Stimulated activated CD4-positive, alpha-beta T cell treated with anti-CD3 and anti-CD28 coated beads, Interleukin-12 subunit alpha, Interleukin-12 subunit beta, amount 100 ng/mL, for 48 hours (primary cell): Measurements from ENCODE around the gene DMD.
"Not testable (repeated sequence)": the region's sequence is repeated elsewhere in the genome, so short reads cannot be mapped to it uniquely, and the experiment has no call there.

Experiments used
- DNase-seq, 3 donors: peaks; one replicate each; pipeline ENCODE4 v3.0.0-alpha.2; 2020; ENCODE audit warnings: low read depth in 2 of 3, low spot score in 1 of 3

Gene DMD

DNA sequence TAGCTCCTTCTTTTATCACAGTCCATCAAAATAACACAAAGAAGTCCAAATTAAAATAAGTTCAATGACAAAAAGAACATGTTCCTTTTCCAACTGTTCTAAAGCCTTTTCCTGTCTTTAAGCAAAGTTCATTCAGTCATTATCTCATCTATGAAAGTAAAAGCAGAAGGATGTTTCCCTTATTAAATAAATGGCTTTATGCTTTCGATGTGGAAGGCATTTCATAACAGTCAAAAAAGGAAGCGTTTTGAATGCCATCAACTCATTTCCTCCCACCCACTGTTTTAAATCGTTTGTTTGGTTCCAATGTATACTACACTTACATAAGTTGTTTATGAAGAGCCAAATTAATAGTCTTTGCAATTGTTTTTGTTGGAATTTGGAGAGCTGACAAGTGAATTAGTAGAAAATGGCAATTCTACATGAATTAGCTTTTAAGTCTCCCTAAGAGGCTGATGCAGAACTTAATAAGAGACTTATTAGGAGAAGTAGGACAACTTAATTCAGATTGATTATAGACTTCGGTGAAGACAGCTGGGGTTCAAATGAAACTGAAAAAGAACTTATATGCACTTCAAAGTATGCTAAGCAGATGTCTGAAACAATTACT, 1746.9 kb downstream of the DMD start:
- no peak for DNase-seq

GRCh38 chrX:31461266-31461665, 1750.1 kb downstream of the DMD start:
- no peak for DNase-seq

DNA sequence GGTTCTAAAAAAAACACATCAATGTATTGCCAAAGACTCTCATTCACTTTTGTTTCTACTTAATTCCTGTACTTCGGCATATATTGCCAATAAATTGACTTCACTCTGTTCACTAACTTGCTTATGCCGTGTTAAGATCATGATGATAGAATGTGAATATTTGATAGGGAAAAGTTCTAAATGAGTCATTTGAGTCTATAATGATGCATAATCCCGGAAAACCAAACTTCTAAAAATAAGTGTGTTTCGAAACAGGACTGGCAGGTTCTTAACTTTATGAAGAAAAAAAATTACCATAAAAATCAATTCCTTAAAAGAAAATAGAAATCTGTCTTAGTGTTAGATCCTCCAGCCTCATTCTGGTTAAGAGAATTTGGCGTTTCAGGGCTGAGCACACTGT, 1752.0 kb downstream of the DMD start:
- DNase-seq: no peak

GRCh38 chrX:31449965-31450364, 1761.4 kb downstream of the DMD start:
- no peak for DNase-seq

DNA sequence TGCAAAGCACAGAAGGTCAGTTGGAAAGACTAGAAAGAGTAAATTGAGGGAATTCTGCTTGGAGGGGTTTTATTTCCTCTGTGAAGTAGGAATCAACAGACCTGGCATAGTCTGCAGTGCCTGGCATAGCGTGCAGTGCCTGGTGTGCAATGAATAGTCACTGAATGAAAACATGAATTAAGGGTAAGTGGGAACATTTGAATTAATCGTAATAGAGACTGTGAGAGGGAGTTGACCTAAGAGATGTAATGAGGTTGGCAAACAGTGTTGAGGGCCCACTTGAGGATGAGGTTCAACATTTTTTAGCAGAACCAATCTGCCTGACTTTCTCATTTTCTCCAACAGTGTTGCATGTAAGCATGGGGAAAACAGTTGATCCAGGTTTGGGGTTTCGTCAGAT, 1762.3 kb downstream of the DMD start:
- DNase-seq: no peak

DNA sequence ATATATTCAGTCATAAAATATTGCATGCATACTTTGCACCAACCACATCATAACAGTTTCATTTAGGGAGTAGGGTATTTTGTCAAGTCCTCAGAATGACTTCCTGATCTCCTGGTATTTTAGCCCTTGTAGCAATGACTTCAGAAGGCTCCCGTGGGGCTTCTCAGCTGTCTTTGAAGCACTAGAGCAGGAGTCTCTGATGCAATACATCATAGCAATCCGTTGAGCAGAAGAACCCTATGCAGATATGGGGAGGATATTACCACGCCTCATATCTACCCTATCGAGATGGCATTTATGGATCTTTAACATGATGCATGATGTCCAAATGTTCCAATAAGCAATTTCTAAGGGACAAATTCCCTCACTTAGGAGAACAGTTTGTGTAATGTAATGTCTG, 1765.8 kb downstream of the DMD start:
- DNase-seq: no peak

GRCh38 chrX:31443654-31444053, 1767.7 kb downstream of the DMD start:
- DNase-seq: no peak

- DNase-seq: no peak
Measured at GRCh38 chrX:31440546-31440945, 1770.8 kb downstream of the DMD start.

GRCh38 chrX:31436424-31436823, 1774.9 kb downstream of the DMD start:
- DNase-seq: no peak

GRCh38 chrX:31435592-31435991, 1775.8 kb downstream of the DMD start:
- no peak for DNase-seq

GRCh38 chrX:31433856-31434255, 1777.5 kb downstream of the DMD start:
- no peak for DNase-seq

DNA sequence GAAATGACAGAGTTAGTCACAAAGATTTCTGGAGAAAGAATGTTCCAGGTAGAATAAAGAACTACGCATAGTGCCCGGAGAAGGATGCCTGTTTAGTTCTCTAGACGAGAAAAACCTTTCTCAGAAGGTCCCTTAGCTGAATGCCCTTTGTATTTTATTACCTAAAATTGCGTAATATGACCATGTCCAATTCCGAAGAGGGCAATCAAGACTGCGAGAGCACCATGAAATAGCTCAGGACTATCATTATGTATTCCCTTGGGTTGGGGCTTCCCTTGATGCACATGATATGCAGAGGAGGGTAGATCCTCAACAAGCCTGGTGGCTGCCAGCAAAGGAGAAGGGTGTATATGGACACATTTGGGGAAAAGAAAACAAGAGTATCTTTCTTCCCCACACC, 1781.4 kb downstream of the DMD start:
- DNase-seq: no peak

DNA sequence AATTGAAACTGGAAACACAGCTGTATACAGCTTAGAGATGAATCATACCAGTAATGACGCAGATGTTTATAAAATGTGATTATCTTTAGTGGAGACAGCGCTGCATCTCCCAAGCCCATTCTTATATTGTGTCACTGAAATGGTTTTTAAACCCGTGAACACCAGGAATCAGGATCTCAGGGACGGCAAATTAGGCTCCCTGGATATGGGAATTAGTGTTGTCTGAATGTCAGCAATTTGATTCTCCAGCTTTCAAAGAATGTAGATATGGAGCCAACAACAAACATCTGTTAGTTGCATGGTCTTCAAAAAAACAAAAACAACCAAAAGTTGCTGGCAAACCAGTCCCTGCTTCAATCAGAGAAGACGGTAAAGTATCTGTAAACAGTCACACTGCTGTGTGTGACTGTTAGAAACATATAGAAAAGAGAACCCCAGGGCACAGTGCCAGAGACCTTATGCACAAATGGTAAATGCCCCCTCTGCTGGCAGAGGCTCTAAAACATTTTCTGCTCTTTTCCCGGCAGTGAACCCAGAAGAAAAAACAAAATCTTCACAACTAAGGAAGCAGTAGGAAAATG, 1787.7 kb downstream of the DMD start:
- no peak for DNase-seq

DNA sequence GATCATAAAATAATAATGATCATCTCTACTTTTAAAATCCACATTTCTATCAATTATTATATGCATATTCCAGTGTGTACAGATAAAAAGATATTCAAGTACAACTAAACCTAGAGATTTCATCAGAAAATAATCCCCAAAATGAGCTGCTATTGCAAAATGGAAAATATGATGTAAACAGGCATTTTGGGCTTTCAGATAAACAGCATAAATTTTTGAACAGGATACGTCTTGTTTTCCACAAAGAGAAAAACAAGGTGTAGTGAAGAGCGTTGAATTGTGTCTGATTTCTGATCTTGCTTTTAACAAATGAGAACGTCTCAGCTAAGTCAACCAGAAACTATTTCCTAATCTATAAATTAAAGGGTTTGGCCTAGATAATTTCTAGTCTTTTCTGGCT, 1789.9 kb downstream of the DMD start:
- DNase-seq: no peak

DNA sequence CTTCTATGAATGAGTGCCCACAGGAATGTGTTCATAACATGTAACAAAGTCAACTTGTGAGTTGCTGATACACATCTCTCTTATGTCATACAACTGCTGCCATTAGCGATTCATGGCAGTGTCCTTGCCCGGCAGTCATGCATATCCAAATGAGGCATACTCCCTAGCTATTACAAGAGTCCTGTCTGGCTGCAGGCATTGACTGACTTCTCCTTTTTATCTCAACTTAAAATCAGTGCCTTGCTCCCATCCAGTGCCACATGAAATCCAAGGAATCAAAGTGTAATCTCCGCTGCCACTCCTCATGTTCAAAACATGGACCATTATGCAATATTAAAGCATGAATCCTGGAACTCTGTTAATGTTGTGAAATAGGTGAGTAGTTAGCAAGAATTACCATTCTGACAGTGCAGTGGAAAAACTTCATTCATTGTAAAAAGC, 1790.6 kb downstream of the DMD start:
- no peak for DNase-seq

GRCh38 chrX:31420302-31420701, 1791.0 kb downstream of the DMD start:
- no peak for DNase-seq

GRCh38 chrX:31397119-31397518, 1814.2 kb downstream of the DMD start:
- DNase-seq: no peak

GRCh38 chrX:31392513-31392912, 1818.8 kb downstream of the DMD start:
- DNase-seq: no peak

- no peak for DNase-seq
Measured at GRCh38 chrX:31388946-31389345, 1822.4 kb downstream of the DMD start.

DNA sequence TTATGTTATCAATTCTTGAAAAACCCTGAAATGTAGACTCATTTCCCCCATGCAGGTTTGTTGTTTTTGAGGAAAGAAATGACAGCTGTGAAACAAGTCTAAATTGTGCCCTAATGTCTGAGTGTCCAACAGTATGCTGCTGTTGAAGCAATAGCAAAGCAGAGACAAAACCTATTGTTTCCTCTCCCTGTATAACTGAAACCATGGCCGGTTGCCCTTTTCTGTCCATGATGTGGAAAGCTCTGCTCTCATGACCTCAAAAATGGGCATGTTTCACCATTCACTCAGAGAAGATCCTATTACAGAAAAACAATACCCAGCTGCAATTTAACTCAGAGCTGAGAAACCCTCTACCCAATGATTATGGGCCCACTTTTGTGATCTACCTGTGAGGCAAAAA, 1826.9 kb downstream of the DMD start:
- no peak for DNase-seq

DNA sequence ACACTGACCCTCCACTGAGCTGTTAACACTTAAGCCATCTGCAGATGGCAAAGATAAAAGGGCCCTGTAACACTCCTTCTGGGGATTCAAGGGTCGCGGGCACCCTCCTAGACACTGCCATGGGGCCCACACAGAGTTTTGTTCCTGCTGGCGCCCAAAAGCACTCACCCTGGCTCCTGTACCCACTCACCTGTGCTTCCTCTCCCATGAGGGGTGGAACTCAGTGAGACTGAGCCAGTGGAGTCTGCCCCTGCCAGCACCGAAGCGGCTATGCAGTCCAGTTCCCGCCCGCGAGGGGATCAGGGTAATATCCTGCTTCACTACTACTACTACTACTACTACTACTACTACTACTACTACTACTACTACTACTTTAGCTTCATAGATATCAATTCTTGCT, 1827.4 kb downstream of the DMD start:
- DNase-seq: no peak

DNA sequence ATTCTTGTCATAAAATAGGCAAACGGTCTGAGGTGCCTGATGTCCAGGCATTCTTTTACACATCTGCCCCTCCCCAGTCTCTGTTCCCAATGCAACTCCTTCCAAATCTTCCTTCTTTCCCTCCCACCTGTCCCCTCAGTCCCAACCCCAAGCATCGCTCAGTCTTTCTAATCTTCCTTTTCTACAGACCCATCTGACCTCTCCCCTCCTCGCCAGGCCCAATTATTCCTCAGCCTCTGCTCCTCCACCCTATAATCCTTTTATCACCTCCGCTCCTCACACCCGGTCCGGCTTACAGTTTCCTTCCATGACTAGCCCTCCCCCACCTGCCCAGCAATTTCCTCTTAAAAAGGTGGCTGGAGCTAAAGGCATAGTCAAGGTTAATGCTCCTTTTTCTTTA, 1832.4 kb downstream of the DMD start:
- DNase-seq: not testable (repeated sequence)

DNA sequence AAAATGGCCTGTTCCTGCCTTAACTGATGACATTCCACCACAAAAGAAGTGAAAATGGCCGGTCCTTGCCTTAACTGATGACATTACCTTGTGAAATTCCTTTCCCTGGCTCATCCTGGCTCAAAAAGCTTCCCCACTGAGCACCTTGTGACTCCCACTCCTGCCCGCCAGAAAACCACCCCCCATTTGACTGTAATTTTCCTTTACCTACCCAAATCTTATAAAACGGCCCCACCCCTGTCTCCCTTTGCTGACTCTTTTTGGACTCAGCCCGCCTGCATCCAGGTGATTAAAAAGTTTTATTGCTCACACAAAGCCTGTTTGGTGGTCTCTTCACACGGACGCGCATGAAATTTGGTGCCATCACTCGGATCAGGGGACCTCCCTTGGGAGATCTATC, 1833.5 kb downstream of the DMD start:
- DNase-seq: not testable (repeated sequence)
